Endothelial cell of umbilical vein (primary cell): ENCODE data around the gene LRTM2. TPM values are rescaled to one million over a fixed set of nuclear protein-coding genes. Genes with fewer than 3 reads are reported as not detected.

Source experiments
- BruUV-seq: library from RNA; stranded (reverse); fragments of 400-500 nt; replicated peaks from 2 replicates; lab custom pipeline; 2021; lab: Mats Ljungman, UMichigan
- CTCF ChIA-PET: fragments of 300-600, 350-600 bp; sonication (Branson Sonifier 250); formaldehyde crosslinking; loops from one replicate; lab custom pipeline; 2021; ENCODE audit warnings: antibody characterized with exemption, inconsistent platforms; lab: Charles Lee
- POLR2A ChIA-PET: fragments of 300-600, 350-600 bp; sonication (Branson Sonifier 250); formaldehyde crosslinking; loops from one replicate; lab custom pipeline; 2021; ENCODE audit warnings: antibody characterized with exemption, inconsistent platforms; lab: Charles Lee
- DNase-seq: peaks from one replicate; pipeline ENCODE4 v3.0.0-alpha.2; 2011; ENCODE audit warnings: low read depth, low spot score
- FAIRE-seq: peaks from 2 replicates; lab custom pipeline; 2011; peaks lifted over from hg19 to GRCh38; lab: Jason Lieb, UNC
- H2AFZ ChIP-seq: 2 replicates; pipeline ENCODE4 v1.6.0; 2012; ENCODE audit warnings: low read depth, low read length, control low read depth, inconsistent platforms
- H3K27ac ChIP-seq: 2 replicates; pipeline ENCODE4 v1.5.1; 2011; ENCODE audit warnings: low read depth, mild to moderate bottlenecking, control low read depth, low read length, moderate library complexity; ENCODE audit not compliant: insufficient read depth
- H3K27me3 ChIP-seq, 2 experiments: 2 replicates each; pipeline versions ENCODE4 v1.6.0 to v1.6.1; 2011; ENCODE audit warnings: low read length in 2 of 2, mixed read lengths in 1 of 2; ENCODE audit not compliant: control insufficient read depth in 2 of 2, insufficient read depth in 2 of 2
- H3K36me3 ChIP-seq, 2 experiments: 2 replicates in 1 of 2; 3 replicates in 1 of 2; pipeline ENCODE4 v1.5.1; 2011; ENCODE audit warnings: low read length in 2 of 2, mild to moderate bottlenecking in 1 of 2, moderate library complexity in 1 of 2; ENCODE audit not compliant: control insufficient read depth in 2 of 2, insufficient read depth in 2 of 2; ENCODE audit errors: extremely low read depth in 1 of 2
- H3K4me1 ChIP-seq: 3 replicates; pipeline ENCODE4 v1.5.1; 2011; ENCODE audit warnings: mild to moderate bottlenecking, low read length; ENCODE audit not compliant: control insufficient read depth, insufficient read depth; ENCODE audit errors: extremely low read depth
- H3K4me2 ChIP-seq: 2 replicates; pipeline ENCODE4 v1.6.1; 2011; ENCODE audit warnings: low read length, control low read depth, mixed read lengths; ENCODE audit not compliant: insufficient read depth
- H3K4me3 ChIP-seq, 3 experiments: fragments of 200-600 bp in 1 of 3; sonication (generic), shearing (Covaris generic) in 1 of 3; replicated peaks in 1 of 3; 2 replicates each; pipeline ENCODE4 v1.5.1; 2011 to 2016; ENCODE audit warnings: control low read depth in 3 of 3, low read length in 3 of 3, mild to moderate bottlenecking in 2 of 3, inconsistent platforms in 1 of 3, low read depth in 1 of 3, moderate library complexity in 1 of 3; ENCODE audit not compliant: insufficient read depth in 1 of 3
- H3K79me2 ChIP-seq: 2 replicates; pipeline ENCODE4 v1.6.0; 2012; ENCODE audit warnings: low read length, inconsistent platforms; ENCODE audit not compliant: control insufficient read depth, insufficient read depth
- H3K9ac ChIP-seq: replicated peaks from 2 replicates; pipeline ENCODE3; 2011; ENCODE audit warnings: low read length, control low read depth; ENCODE audit not compliant: insufficient read depth; ENCODE audit errors: extremely low read depth
- H3K9me1 ChIP-seq: replicated peaks from 3 replicates; pipeline ENCODE4 v1.6.0; 2011; ENCODE audit warnings: mild to moderate bottlenecking, low read length; ENCODE audit not compliant: control insufficient read depth, insufficient read depth; ENCODE audit errors: extremely low read depth
- H3K9me3 ChIP-seq: replicated peaks from 2 replicates; pipeline ENCODE4 v1.5.1; 2012; ENCODE audit warnings: low read length, inconsistent platforms; ENCODE audit not compliant: control insufficient read depth, insufficient read depth
- H4K20me1 ChIP-seq: replicated peaks from 2 replicates; pipeline ENCODE3; 2011; ENCODE audit warnings: mild to moderate bottlenecking, low read length; ENCODE audit not compliant: control insufficient read depth, insufficient read depth; ENCODE audit errors: extremely low read depth
- EZH2 ChIP-seq: IDR thresholded peaks from 2 replicates; pipeline ENCODE4 v1.6.1; 2012; ENCODE audit warnings: borderline replicate concordance, low read depth, mild to moderate bottlenecking, moderate library complexity, low read length, inconsistent platforms; ENCODE audit not compliant: severe bottlenecking
- FOS ChIP-seq: IDR thresholded peaks from 2 replicates; pipeline ENCODE4 v1.6.1; 2011; ENCODE audit warnings: mild to moderate bottlenecking, low read length, moderate library complexity, borderline replicate concordance; ENCODE audit not compliant: insufficient read depth
- GATA2 ChIP-seq: IDR thresholded peaks from 2 replicates; pipeline ENCODE4 v1.7.0; 2011; ENCODE audit warnings: low read depth, mild to moderate bottlenecking, moderate library complexity, mixed read lengths, low read length; ENCODE audit not compliant: insufficient read length, insufficient read depth
- JUN ChIP-seq: IDR thresholded peaks from 2 replicates; pipeline ENCODE4 v1.6.1; 2011; ENCODE audit warnings: borderline replicate concordance, low read depth; ENCODE audit not compliant: insufficient read length, insufficient read depth
- MYC ChIP-seq: IDR thresholded peaks from one replicate; pipeline ENCODE4 v1.6.1; 2011; ENCODE audit warnings: mild to moderate bottlenecking, low read depth, low read length
- POLR2A ChIP-seq: IDR thresholded peaks from 2 replicates; pipeline ENCODE4 v1.6.1; 2012; ENCODE audit warnings: low read depth, mild to moderate bottlenecking, control low read depth, low read length
- dilution Hi-C: fragments of 300-500 bp; cut with MboI; formaldehyde crosslinking; loops from one replicate; pipeline ENCODE4 v1.15.0; 2019; ENCODE audit warnings: low sequenced_read_pairs; ENCODE audit not compliant: extremely low pct_ligation_motif_present
- intact Hi-C: fragments of 100-400 bp; cut with micrococcal nuclease; formaldehyde crosslinking; loops from one replicate; pipeline ENCODE4 v1.10.0; 2022
- polyA plus RNA-seq, 4 experiments: library from polyadenylated mRNA; depleted of rRNA in 3 of 4; stranded (reverse) in 3 of 4; unstranded in 1 of 4; fragments of >200 nt; gene quantifications; 2 replicates each; pipeline versions ENCODE4 v1.2.1 to v1.2.3, GENCODE V29; 2011 to 2012; ENCODE audit warnings: missing spikeins in 1 of 4
- total RNA-seq: library from RNA; stranded (reverse); gene quantifications from 2 replicates; pipeline ENCODE4 v1.2.3, GENCODE V29; 2021
- TF ChIP-seq, protein P1 (sequence below), 2 donors: IDR thresholded peaks; 1 replicate in 1 of 2; 2 replicates in 1 of 2; pipeline ENCODE4 v1.5.1; 2011; ENCODE audit warnings: low read length in 2 of 2, mild to moderate bottlenecking in 2 of 2, moderate library complexity in 2 of 2, control low read depth in 1 of 2, inconsistent platforms in 1 of 2, low read depth in 1 of 2; ENCODE audit not compliant: insufficient read depth in 1 of 2; ENCODE audit errors: extremely low read depth in 1 of 2
- TF ChIP-seq, protein P2 (sequence below): IDR thresholded peaks from 2 replicates; pipeline ENCODE4 v1.6.1; 2011; ENCODE audit not compliant: insufficient read depth, insufficient read length

LRTM2 gene
- total and polyA plus RNA-seq, 2 donors (not counting 3 experiments of a cell fraction or from before 2014, with no cell fraction given) = not detected

DNA sequence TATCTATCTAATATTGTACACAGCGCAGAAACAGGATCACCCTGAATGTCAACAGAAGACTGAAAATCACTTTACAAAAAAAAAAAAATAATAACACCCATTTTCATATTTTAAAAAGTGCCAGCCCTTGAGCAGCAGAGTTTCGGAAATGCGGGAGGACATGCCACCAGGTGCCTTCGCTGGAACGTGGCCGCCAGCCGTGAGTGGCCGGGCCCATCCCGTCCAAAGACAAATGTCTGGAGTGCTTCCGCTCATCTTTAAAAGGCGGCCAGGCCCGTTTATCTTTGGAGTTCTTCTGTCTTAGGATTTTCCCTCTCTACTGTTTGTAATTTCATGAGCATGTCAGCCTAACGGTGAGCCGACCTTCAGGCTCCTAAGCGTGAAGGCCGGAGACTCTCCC is 43.5 kb downstream of the LRTM2 start:
- TF ChIP-seq, protein P1, sequence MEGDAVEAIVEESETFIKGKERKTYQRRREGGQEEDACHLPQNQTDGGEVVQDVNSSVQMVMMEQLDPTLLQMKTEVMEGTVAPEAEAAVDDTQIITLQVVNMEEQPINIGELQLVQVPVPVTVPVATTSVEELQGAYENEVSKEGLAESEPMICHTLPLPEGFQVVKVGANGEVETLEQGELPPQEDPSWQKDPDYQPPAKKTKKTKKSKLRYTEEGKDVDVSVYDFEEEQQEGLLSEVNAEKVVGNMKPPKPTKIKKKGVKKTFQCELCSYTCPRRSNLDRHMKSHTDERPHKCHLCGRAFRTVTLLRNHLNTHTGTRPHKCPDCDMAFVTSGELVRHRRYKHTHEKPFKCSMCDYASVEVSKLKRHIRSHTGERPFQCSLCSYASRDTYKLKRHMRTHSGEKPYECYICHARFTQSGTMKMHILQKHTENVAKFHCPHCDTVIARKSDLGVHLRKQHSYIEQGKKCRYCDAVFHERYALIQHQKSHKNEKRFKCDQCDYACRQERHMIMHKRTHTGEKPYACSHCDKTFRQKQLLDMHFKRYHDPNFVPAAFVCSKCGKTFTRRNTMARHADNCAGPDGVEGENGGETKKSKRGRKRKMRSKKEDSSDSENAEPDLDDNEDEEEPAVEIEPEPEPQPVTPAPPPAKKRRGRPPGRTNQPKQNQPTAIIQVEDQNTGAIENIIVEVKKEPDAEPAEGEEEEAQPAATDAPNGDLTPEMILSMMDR (IDR thresholded peaks at IDR 0.05; ENCODE audit: extremely low read depth in 1 of 2, insufficient read depth in 1 of 2, low read depth in 1 of 2, low read length in 2 of 2) = no peak
- TF ChIP-seq EZH2 (no peak), FOS (no peak), JUN (no peak), GATA2 (no peak), POLR2A (no peak), MYC (no peak)
- TF ChIP-seq, protein P2, sequence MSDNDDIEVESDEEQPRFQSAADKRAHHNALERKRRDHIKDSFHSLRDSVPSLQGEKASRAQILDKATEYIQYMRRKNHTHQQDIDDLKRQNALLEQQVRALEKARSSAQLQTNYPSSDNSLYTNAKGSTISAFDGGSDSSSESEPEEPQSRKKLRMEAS = no peak

More for the DNA sequence above, 43.5 kb downstream of the LRTM2 start:
- no TSS peak for BruUV-seq
- dilution Hi-C loops (no loop called here), intact Hi-C loops (no loop called here)
- no peak for FAIRE-seq
- no peaks in the 10 kb centered on the region for H3K4me1 ChIP-seq
- no peak overlapping the region for H3K27ac ChIP-seq
- H4K20me1 ChIP-seq = no peaks in the 10 kb centered on the region
- no peak overlapping the region for H2AFZ ChIP-seq
- H3K79me2 ChIP-seq = no peaks in the 10 kb centered on the region
- H3K9me3 ChIP-seq = no peaks in the 10 kb centered on the region
- H3K9me1 ChIP-seq = no peaks in the 10 kb centered on the region
- ChIA-PET POLR2A (no interaction called here), CTCF (no interaction called here)
- H3K36me3 ChIP-seq = no peaks in the 10 kb centered on the region
- no peak overlapping the region for H3K9ac ChIP-seq
- peaks cover 0 to 4% of the 10 kb centered on the region in 2 experiments for H3K27me3 ChIP-seq
- H3K4me3 ChIP-seq = no peak overlapping the region
- no peak for DNase-seq
- H3K4me2 ChIP-seq = no peak overlapping the region
